Activated T-cell treated with anti-CD3 and anti-CD28 coated beads, Interleukin-2, amount 50 U/mL, for 72 hours (primary cell): Measurements from ENCODE around the gene PRDM5. TPM values are rescaled to one million over a fixed set of nuclear protein-coding genes. Genes with fewer than 3 reads are reported as not detected.

Experiments used
- ATAC-seq, 2 donors: fragments of 150-1000 bp; cut with Tn5 transposase; replicated peaks in 1 of 2; 2 replicates each; pipeline ENCODE4 v1.10.0; 2021; ENCODE audit warnings: moderate library complexity in 2 of 2, mild to moderate bottlenecking in 1 of 2
- DNase-seq, 2 donors: peaks; one replicate each; pipeline ENCODE4 v3.0.0; 2021 to 2022; ENCODE audit warnings: mixed read lengths in 1 of 2
- H3K27ac Mint-ChIP-seq: one replicate; pipeline ENCODE4 v1.8.0; 2022; ENCODE audit warnings: mild to moderate bottlenecking, moderate library complexity, mixed read lengths
- H3K27me3 Mint-ChIP-seq: one replicate; pipeline ENCODE4 v1.8.0; 2022; ENCODE audit warnings: low read depth, mixed read lengths
- H3K36me3 Mint-ChIP-seq, 2 donors: one replicate each; pipeline ENCODE4 v1.8.0; 2022; ENCODE audit warnings: mixed read lengths in 2 of 2, mild to moderate bottlenecking in 1 of 2; ENCODE audit not compliant: insufficient read depth in 2 of 2
- H3K4me1 Mint-ChIP-seq: one replicate; pipeline ENCODE4 v1.8.0; 2022; ENCODE audit warnings: low read depth, mixed read lengths
- H3K4me3 Mint-ChIP-seq, 2 donors: one replicate each; pipeline ENCODE4 v1.8.0; 2022; ENCODE audit warnings: mild to moderate bottlenecking in 2 of 2, mixed read lengths in 2 of 2, moderate library complexity in 2 of 2
- H3K9me3 Mint-ChIP-seq, 2 donors: one replicate each; pipeline ENCODE4 v1.8.0; 2022; ENCODE audit warnings: mixed read lengths in 2 of 2
- total RNA-seq, 2 donors: library from RNA; stranded (reverse); gene quantifications; one replicate each; pipeline ENCODE4 v1.2.3, GENCODE V29; 2022

Gene PRDM5
- under 1 TPM; 0.35 to 0.60 TPM for total RNA-seq

- peak; percentile 16 to 29 for DNase-seq
- peak within 1 kb of the TSS; percentile 6 for H3K27ac Mint-ChIP-seq
Measured at GRCh38 chr4:120922381-120923206, at the start of gene PRDM5. Gene PRDM5 (minus strand): TSS chr4:120922726. CDS start chr4:120922608, 118 bp downstream.

GRCh38 chr4:120971884-120972283 lies 49.4 kb upstream of the PRDM5 start:
- no peak for ATAC-seq
- no peak for DNase-seq
- no peak overlapping the region for H3K27ac Mint-ChIP-seq
- H3K4me1 Mint-ChIP-seq = peaks cover 4% of the 10 kb centered on the region
- H3K36me3 Mint-ChIP-seq = no peaks in the 10 kb centered on the region
- no peaks in the 10 kb centered on the region for H3K27me3 Mint-ChIP-seq
- H3K4me3 Mint-ChIP-seq = no peak overlapping the region
- no peaks in the 10 kb centered on the region for H3K9me3 Mint-ChIP-seq

More at GRCh38 chr4:120922381-120923206, at the start of gene PRDM5:
- Mint-ChIP-seq H3K4me1 (peaks cover 16% of the 10 kb centered on the region), H3K9me3 (no peaks in the 10 kb centered on the region), H3K27me3 (peaks cover 52% of the 10 kb centered on the region), H3K4me3 (peak within 1 kb of the TSS; percentile 91 to 93), H3K36me3 (peaks cover 0 to 3% of the 10 kb centered on the region in 2 donors)
- peak; percentile 66 to 74 for ATAC-seq

GRCh38 chr4:120965938-120966337 lies 43.4 kb upstream of the PRDM5 start:
- Mint-ChIP-seq H3K27me3 (no peaks in the 10 kb centered on the region), H3K27ac (no peak overlapping the region), H3K9me3 (no peaks in the 10 kb centered on the region), H3K36me3 (no peaks in the 10 kb centered on the region), H3K4me3 (no peak overlapping the region), H3K4me1 (no peaks in the 10 kb centered on the region)
- DNase-seq = no peak
- ATAC-seq = no peak

GRCh38 chr4:120964596-120964995 lies 42.1 kb upstream of the PRDM5 start:
- no peak overlapping the region for H3K27ac Mint-ChIP-seq
- no peaks in the 10 kb centered on the region for H3K9me3 Mint-ChIP-seq
- H3K4me1 Mint-ChIP-seq = no peaks in the 10 kb centered on the region
- no peaks in the 10 kb centered on the region for H3K36me3 Mint-ChIP-seq
- H3K27me3 Mint-ChIP-seq = no peaks in the 10 kb centered on the region
- DNase-seq (no peak), ATAC-seq (no peak)
- no peak overlapping the region for H3K4me3 Mint-ChIP-seq

GRCh38 chr4:120963449-120963848 lies 40.9 kb upstream of the PRDM5 start:
- ATAC-seq (no peak), DNase-seq (no peak)

GRCh38 chr4:120960656-120961267 lies 38.2 kb upstream of the PRDM5 start:
- Mint-ChIP-seq H3K4me3 (no peak overlapping the region), H3K4me1 (no peaks in the 10 kb centered on the region), H3K36me3 (no peaks in the 10 kb centered on the region), H3K9me3 (no peaks in the 10 kb centered on the region), H3K27me3 (peaks cover 5% of the 10 kb centered on the region), H3K27ac (no peak overlapping the region)
- ATAC-seq (no peak), DNase-seq (no peak)

More at GRCh38 chr4:120963449-120963848, 40.9 kb upstream of the PRDM5 start:
- no peaks in the 10 kb centered on the region for H3K9me3 Mint-ChIP-seq
- no peaks in the 10 kb centered on the region for H3K4me1 Mint-ChIP-seq
- H3K36me3 Mint-ChIP-seq = no peaks in the 10 kb centered on the region
- no peak overlapping the region for H3K4me3 Mint-ChIP-seq
- peaks cover 5% of the 10 kb centered on the region for H3K27me3 Mint-ChIP-seq
- H3K27ac Mint-ChIP-seq = no peak overlapping the region

- Mint-ChIP-seq H3K27ac (no peak overlapping the region), H3K4me1 (no peaks in the 10 kb centered on the region), H3K27me3 (no peaks in the 10 kb centered on the region), H3K36me3 (peaks cover 9 to 12% of the 10 kb centered on the region in 2 donors), H3K9me3 (peaks cover 5 to 14% of the 10 kb centered on the region in 2 donors), H3K4me3 (no peak overlapping the region)
- ATAC-seq = no peak
- no peak for DNase-seq
Measured at GRCh38 chr4:120948382-120948781, 25.9 kb upstream of the PRDM5 start.

- Mint-ChIP-seq H3K4me1 (no peaks in the 10 kb centered on the region), H3K9me3 (peaks cover 2 to 10% of the 10 kb centered on the region in 2 donors), H3K27ac (no peak overlapping the region), H3K36me3 (peaks cover 7% of the 10 kb centered on the region in 2 donors), H3K4me3 (no peak overlapping the region), H3K27me3 (no peaks in the 10 kb centered on the region)
- no peak for DNase-seq
- ATAC-seq = no peak
Measured at GRCh38 chr4:120942776-120943175, 20.2 kb upstream of the PRDM5 start.

GRCh38 chr4:120940547-120940946 lies 18.0 kb upstream of the PRDM5 start:
- DNase-seq (no peak), ATAC-seq (no peak)
- Mint-ChIP-seq H3K36me3 (peaks cover 3% of the 10 kb centered on the region in 2 donors), H3K4me3 (no peak overlapping the region), H3K9me3 (peaks cover 5 to 6% of the 10 kb centered on the region in 2 donors), H3K4me1 (no peaks in the 10 kb centered on the region), H3K27me3 (peaks cover 7% of the 10 kb centered on the region), H3K27ac (no peak overlapping the region)

- Mint-ChIP-seq H3K4me1 (no peaks in the 10 kb centered on the region), H3K36me3 (peaks cover 3% of the 10 kb centered on the region in 2 donors)
Measured at GRCh38 chr4:120939693-120940092, 17.2 kb upstream of the PRDM5 start.

GRCh38 chr4:120929847-120930246 lies 7.3 kb upstream of the PRDM5 start:
- H3K27me3 Mint-ChIP-seq = peaks cover 26% of the 10 kb centered on the region
- no peak for DNase-seq
- no peak overlapping the region for H3K27ac Mint-ChIP-seq
- H3K4me3 Mint-ChIP-seq = no peak overlapping the region
- H3K36me3 Mint-ChIP-seq = no peaks in the 10 kb centered on the region
- H3K9me3 Mint-ChIP-seq = peaks cover 0 to 1% of the 10 kb centered on the region in 2 donors
- no peaks in the 10 kb centered on the region for H3K4me1 Mint-ChIP-seq
- ATAC-seq = no peak

More at GRCh38 chr4:120939693-120940092, 17.2 kb upstream of the PRDM5 start:
- ATAC-seq (no peak), DNase-seq (no peak)
- Mint-ChIP-seq H3K4me3 (no peak overlapping the region), H3K9me3 (peaks cover 3 to 5% of the 10 kb centered on the region in 2 donors), H3K27ac (no peak overlapping the region), H3K27me3 (peaks cover 7% of the 10 kb centered on the region)

- peak; percentile 47 for ATAC-seq
- Mint-ChIP-seq H3K27me3 (peaks cover 37% of the 10 kb centered on the region), H3K27ac (no peak overlapping the region), H3K9me3 (peaks cover 0 to 1% of the 10 kb centered on the region in 2 donors), H3K36me3 (no peaks in the 10 kb centered on the region), H3K4me3 (no peak overlapping the region), H3K4me1 (no peaks in the 10 kb centered on the region)
- peak in 1 of 2 donors; percentile 4 for DNase-seq
Measured at GRCh38 chr4:120927801-120928409, 5.4 kb upstream of the PRDM5 start.
